ENCODE data around the gene EAF2.
A peak's percentile ranks its signal among the peaks of the same experiment; 100 is the strongest.
"Not testable (repeated sequence)": the region's sequence is repeated elsewhere in the genome, so short reads cannot be mapped to it uniquely, and the experiment has no call there.

Gene EAF2

GRCh38 chr3:121863247-121863646, 28.2 kb downstream of the EAF2 start:
- DNase-seq, result not testable (repeated sequence)

GRCh38 chr3:121863801-121864200, 28.8 kb downstream of the EAF2 start:
- no peak for DNase-seq

- no peak for DNase-seq
These were observed 34.7 kb downstream of the EAF2 start for GRCh38 chr3:121869736-121870135.

- no peak for DNase-seq
These were observed 35.7 kb downstream of the EAF2 start for GRCh38 chr3:121870717-121871116.

GRCh38 chr3:121871430-121871829, 36.4 kb downstream of the EAF2 start:
- DNase-seq, result no peak

GRCh38 chr3:121878411-121878810, 43.4 kb downstream of the EAF2 start:
- no peak for DNase-seq

GRCh38 chr3:121883507-121883906, 48.5 kb downstream of the EAF2 start:
- no peak for DNase-seq

GRCh38 chr3:121885386-121885785, 50.4 kb downstream of the EAF2 start:
- no peak for DNase-seq

GRCh38 chr3:121894301-121894990, 59.4 kb downstream of the EAF2 start, which contains the start of gene SLC15A2:
TSS of gene SLC15A2 (plus strand) at chr3:121894401. CDS start at chr3:121894477, 76 bp downstream.
- DNase-seq, result peak in 22 of 56 donors; percentile 0 to 63 (median 20)

- DNase-seq, result no peak
These were observed 60.1 kb downstream of the EAF2 start for GRCh38 chr3:121895121-121895520.

GRCh38 chr3:121895736-121896135, 60.7 kb downstream of the EAF2 start:
- no peak for DNase-seq

GRCh38 chr3:121896823-121897222, 61.8 kb downstream of the EAF2 start:
- DNase-seq, result no peak

- no peak for DNase-seq
These were observed 62.3 kb downstream of the EAF2 start for GRCh38 chr3:121897296-121897695.

GRCh38 chr3:121913305-121913990, 78.4 kb downstream of the EAF2 start:
- DNase-seq, result no peak

- no peak for DNase-seq
These were observed 79.3 kb downstream of the EAF2 start for GRCh38 chr3:121914081-121914998.

- peak in 3 of 56 donors; percentile 0 to 5 (median 3) for DNase-seq
These were observed 81.2 kb downstream of the EAF2 start for GRCh38 chr3:121916189-121916588.

GRCh38 chr3:121918779-121919483, 83.9 kb downstream of the EAF2 start:
- peak in 1 of 56 donors; percentile 0 for DNase-seq

- no peak for DNase-seq
These were observed 89.7 kb downstream of the EAF2 start for GRCh38 chr3:121924734-121925133.

GRCh38 chr3:121926380-121926779, 91.4 kb downstream of the EAF2 start:
- DNase-seq, result no peak

All from nucleus accumbens (tissue), 56 donors.